MM.1S (cell line): ENCODE measurements around the gene ARMC3.
"Not testable (repeated sequence)": the region's sequence is repeated elsewhere in the genome, so short reads cannot be mapped to it uniquely, and the experiment has no call there.

Experiments used
- DNase-seq: peaks from one replicate; pipeline ENCODE4 v3.0.0-alpha.2; 2015
- H2AFZ ChIP-seq: fragments of 300-600 bp; sonication (generic); 2 replicates; pipeline ENCODE4 v1.6.0; 2016; ENCODE audit warnings: antibody characterized with exemption, low read length
- H3F3A ChIP-seq: fragments of 300-600 bp; sonication (generic); 2 replicates; pipeline ENCODE4 v1.6.1; 2016; ENCODE audit warnings: mild to moderate bottlenecking, antibody characterized with exemption, low read length, moderate library complexity, mixed read lengths; ENCODE audit not compliant: insufficient read depth
- H3K27ac ChIP-seq: fragments of 300-600 bp; sonication (generic); 2 replicates; pipeline ENCODE4 v1.5.1; 2016; ENCODE audit warnings: mild to moderate bottlenecking, low read length
- H3K27me3 ChIP-seq: fragments of 300-600 bp; sonication (generic); replicated peaks from 2 replicates; pipeline ENCODE4 v1.6.0; 2016; ENCODE audit warnings: low read length; ENCODE audit not compliant: insufficient read depth
- H3K36me3 ChIP-seq: fragments of 300-600 bp; sonication (generic); replicated peaks from 2 replicates; pipeline ENCODE4 v1.6.1; 2016; ENCODE audit warnings: mild to moderate bottlenecking, low read length, mixed read lengths; ENCODE audit not compliant: insufficient read depth
- H3K4me1 ChIP-seq: fragments of 300-600 bp; sonication (generic); 2 replicates; pipeline ENCODE4 v1.6.1; 2016; ENCODE audit warnings: low read length, mixed read lengths
- H3K4me2 ChIP-seq: fragments of 300-600 bp; sonication (generic); 2 replicates; pipeline ENCODE4 v1.6.0; 2016; ENCODE audit warnings: low read depth, low read length
- H3K4me3 ChIP-seq: fragments of 300-600 bp; sonication (generic); 2 replicates; pipeline ENCODE4 v1.5.1; 2016; ENCODE audit warnings: low read length, mixed read lengths
- H3K79me2 ChIP-seq: fragments of 300-600 bp; sonication (generic); 2 replicates; pipeline ENCODE4 v1.6.1; 2016; ENCODE audit warnings: mixed run types, low read length, mixed read lengths
- H3K9ac ChIP-seq: fragments of 300-600 bp; sonication (generic); 2 replicates; pipeline ENCODE4 v1.6.1; 2016; ENCODE audit warnings: low read length, mixed read lengths
- H3K9me2 ChIP-seq: fragments of 300-600 bp; sonication (generic); replicated peaks from 2 replicates; pipeline ENCODE4 v1.6.1; 2016; ENCODE audit warnings: mild to moderate bottlenecking, low read length, mixed read lengths; ENCODE audit not compliant: insufficient read depth
- H3K9me3 ChIP-seq: fragments of 300-600 bp; sonication (generic); replicated peaks from 2 replicates; pipeline ENCODE4 v1.6.1; 2016; ENCODE audit warnings: mild to moderate bottlenecking, low read length, mixed read lengths; ENCODE audit not compliant: insufficient read depth
- H4K20me1 ChIP-seq: fragments of 300-600 bp; sonication (generic); 2 replicates; pipeline ENCODE4 v1.6.1; 2016; ENCODE audit warnings: mild to moderate bottlenecking, low read length, moderate library complexity, mixed read lengths; ENCODE audit not compliant: insufficient read depth
- CTCF ChIP-seq: fragments of 300-600 bp; sonication (generic); IDR thresholded peaks from 2 replicates; pipeline ENCODE4 v1.5.1; 2016; ENCODE audit warnings: antibody characterized with exemption, low read length, mixed read lengths
- EZH2 ChIP-seq: fragments of 300-600 bp; sonication (generic); optimal IDR thresholded peaks from 2 replicates; pipeline ENCODE3; 2017; ENCODE audit warnings: low read depth, mild to moderate bottlenecking, antibody characterized with exemption, low read length, mixed read lengths
- EZH2phosphoT487 ChIP-seq: fragments of 300-600 bp; sonication (generic); IDR thresholded peaks from 2 replicates; pipeline ENCODE4 v1.6.1; 2018; ENCODE audit warnings: antibody characterized with exemption, low read length

ARMC3 gene

GRCh38 chr10:23063973-23064812 lies 136.3 kb downstream of the ARMC3 start:
- no peak for TF ChIP-seq EZH2phosphoT487
- TF ChIP-seq CTCF = no peak
- no peak for TF ChIP-seq EZH2
- H3K9me2 ChIP-seq = no peaks in the 10 kb centered on the region
- H4K20me1 ChIP-seq = no peaks in the 10 kb centered on the region
- no peak overlapping the region for H3K4me3 ChIP-seq
- H3K79me2 ChIP-seq = no peaks in the 10 kb centered on the region
- no peak for DNase-seq
- H3K4me2 ChIP-seq = no peak overlapping the region
- H3K27ac ChIP-seq = no peak overlapping the region
- H3K36me3 ChIP-seq = no peaks in the 10 kb centered on the region
- H3K9ac ChIP-seq = no peak overlapping the region
- no peak overlapping the region for H2AFZ ChIP-seq
- no peaks in the 10 kb centered on the region for H3F3A ChIP-seq
- H3K27me3 ChIP-seq = no peaks in the 10 kb centered on the region
- no peaks in the 10 kb centered on the region for H3K9me3 ChIP-seq
- no peaks in the 10 kb centered on the region for H3K4me1 ChIP-seq

GRCh38 chr10:23064813-23065114 lies 136.9 kb downstream of the ARMC3 start:
- DNase-seq, H3K79me2 ChIP-seq, H3K27ac ChIP-seq, H3K27me3 ChIP-seq, H3K4me3 ChIP-seq, H4K20me1 ChIP-seq, H3K4me1 ChIP-seq, H3F3A ChIP-seq, H3K9me2 ChIP-seq, H3K9me3 ChIP-seq, H3K9ac ChIP-seq, H3K4me2 ChIP-seq, H3K36me3 ChIP-seq, H2AFZ ChIP-seq: not testable (repeated sequence)

GRCh38 chr10:23065181-23065948 lies 137.5 kb downstream of the ARMC3 start:
- Histone ChIP-seq H3K4me1 (no peaks in the 10 kb centered on the region), H3K36me3 (no peaks in the 10 kb centered on the region), H3K9me3 (no peaks in the 10 kb centered on the region), H3K27me3 (no peaks in the 10 kb centered on the region), H3K4me3 (no peak overlapping the region), H3K27ac (no peak overlapping the region), H3K79me2 (no peaks in the 10 kb centered on the region), H3K9ac (no peak overlapping the region), H3K4me2 (no peak overlapping the region), H3F3A (no peaks in the 10 kb centered on the region), H3K9me2 (no peaks in the 10 kb centered on the region), H2AFZ (no peak overlapping the region), H4K20me1 (no peaks in the 10 kb centered on the region)
- TF ChIP-seq EZH2phosphoT487 (no peak), EZH2 (no peak), CTCF (no peak)
- DNase-seq = no peak

GRCh38 chr10:23067337-23067736 lies 139.5 kb downstream of the ARMC3 start:
- Histone ChIP-seq H2AFZ (no peak overlapping the region), H3K9me2 (no peaks in the 10 kb centered on the region), H3K4me1 (no peaks in the 10 kb centered on the region), H3K27me3 (no peaks in the 10 kb centered on the region), H3K9ac (no peak overlapping the region), H3K4me2 (no peak overlapping the region), H3K79me2 (no peaks in the 10 kb centered on the region), H3K4me3 (no peak overlapping the region), H3K9me3 (no peaks in the 10 kb centered on the region), H4K20me1 (no peaks in the 10 kb centered on the region), H3F3A (no peaks in the 10 kb centered on the region), H3K36me3 (no peaks in the 10 kb centered on the region), H3K27ac (no peak overlapping the region)
- no peak for DNase-seq
- TF ChIP-seq CTCF (no peak), EZH2phosphoT487 (no peak), EZH2 (no peak)
